NB4 (cell line): Measurements from ENCODE around the gene TM4SF18.

Source experiments
- DNase-seq: peaks from one replicate; pipeline ENCODE4 v3.0.0; 2010; ENCODE audit warnings: low read depth
- H3K4me3 ChIP-seq: one replicate; pipeline ENCODE4 v1.5.1; 2011; ENCODE audit warnings: mild to moderate bottlenecking, low read depth, low read length, moderate library complexity
- CTCF ChIP-seq: IDR thresholded peaks from one replicate; pipeline ENCODE4 v1.5.1; 2012; ENCODE audit warnings: low read depth, low read length
- MAX ChIP-seq: IDR thresholded peaks from 2 replicates; pipeline ENCODE4 v1.6.1; 2011; ENCODE audit warnings: low read depth, low read length
- MYC ChIP-seq: IDR thresholded peaks from 2 replicates; pipeline ENCODE4 v1.6.1; 2011; ENCODE audit warnings: low read depth, low read length
- POLR2A ChIP-seq: IDR thresholded peaks from 2 replicates; pipeline ENCODE4 v1.6.1; 2011; ENCODE audit warnings: mild to moderate bottlenecking; ENCODE audit not compliant: insufficient read length; ENCODE audit errors: extremely low read depth

The TM4SF18 gene

GRCh38 chr3:149327156-149327555 is 6.3 kb downstream of the TM4SF18 start:
- TF ChIP-seq MAX (no peak), POLR2A (no peak), MYC (no peak), CTCF (no peak)
- DNase-seq, result no peak

GRCh38 chr3:149325581-149325980 is 7.9 kb downstream of the TM4SF18 start:
- no peak overlapping the region for H3K4me3 ChIP-seq
- no peak for TF ChIP-seq POLR2A
- TF ChIP-seq MYC, result no peak
- no peak for TF ChIP-seq MAX
- TF ChIP-seq CTCF, result no peak
- no peak for DNase-seq

More at GRCh38 chr3:149327156-149327555, 6.3 kb downstream of the TM4SF18 start:
- no peak overlapping the region for H3K4me3 ChIP-seq

- no peak for DNase-seq
- no peak for TF ChIP-seq POLR2A
- TF ChIP-seq MAX, result no peak
- TF ChIP-seq CTCF, result no peak
- no peak for TF ChIP-seq MYC
- H3K4me3 ChIP-seq, result no peak overlapping the region
Observed at GRCh38 chr3:149324332-149324731, 9.1 kb downstream of the TM4SF18 start.

GRCh38 chr3:149321640-149322039 is 11.8 kb downstream of the TM4SF18 start:
- no peak for DNase-seq
- no peak overlapping the region for H3K4me3 ChIP-seq
- TF ChIP-seq MYC (no peak), POLR2A (no peak)

GRCh38 chr3:149321136-149321535 is 12.3 kb downstream of the TM4SF18 start:
- TF ChIP-seq CTCF (no peak), MAX (no peak), MYC (no peak), POLR2A (no peak)

GRCh38 chr3:149319750-149320149 is 13.7 kb downstream of the TM4SF18 start:
- TF ChIP-seq POLR2A (no peak), CTCF (no peak), MAX (no peak), MYC (no peak)
- DNase-seq, result no peak

More at GRCh38 chr3:149321136-149321535, 12.3 kb downstream of the TM4SF18 start:
- no peak for DNase-seq
- no peak overlapping the region for H3K4me3 ChIP-seq

More at GRCh38 chr3:149319750-149320149, 13.7 kb downstream of the TM4SF18 start:
- H3K4me3 ChIP-seq, result no peak overlapping the region
